ENCODE data around the gene ACAD10. TPM values are rescaled to one million over a fixed set of nuclear protein-coding genes. Genes with fewer than 3 reads are reported as not detected.

ACAD10 gene
- total and polyA plus RNA-seq, 2 of the 13 experiments (the other 11 are each of a cell fraction or from before 2014, with no cell fraction given) = 15.2 to 16.3 TPM

DNA sequence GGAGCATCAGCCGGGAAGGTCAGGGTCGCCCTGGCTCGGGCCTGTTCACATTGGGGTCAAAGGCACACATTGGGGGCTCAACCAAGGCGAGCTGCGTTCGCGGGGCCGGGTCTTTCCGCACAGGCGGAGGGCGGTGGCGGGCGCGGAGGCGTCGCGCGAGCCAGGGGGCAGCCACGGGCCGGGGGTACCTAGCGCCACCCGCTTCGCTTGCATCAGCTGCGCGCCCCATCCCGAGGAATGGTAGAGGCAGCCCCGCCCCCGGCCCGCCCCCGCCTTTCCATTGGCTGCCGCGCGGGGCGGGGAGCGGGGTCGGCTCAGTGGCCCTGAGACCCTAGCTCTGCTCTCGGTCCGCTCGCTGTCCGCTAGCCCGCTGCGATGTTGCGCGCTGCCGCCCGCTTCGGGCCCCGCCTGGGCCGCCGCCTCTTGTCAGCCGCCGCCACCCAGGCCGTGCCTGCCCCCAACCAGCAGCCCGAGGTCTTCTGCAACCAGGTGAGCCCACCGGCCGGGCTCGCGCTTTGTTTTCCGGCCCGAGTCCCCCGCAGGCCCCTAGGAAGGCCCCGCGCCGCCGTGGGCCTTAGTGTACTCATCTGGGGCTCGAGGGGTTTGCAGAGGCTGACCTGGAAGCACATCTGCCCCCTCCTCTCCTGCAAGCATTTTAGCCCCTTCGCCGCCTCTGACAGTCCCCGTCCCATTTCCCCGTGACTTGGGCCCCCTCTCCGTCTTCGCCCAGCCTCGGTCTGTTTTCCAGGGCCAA lies 80.9 kb downstream of the ACAD10 start, which contains the start of gene ALDH2 (continued):
- TF ChIP-seq NR0B2 (CRISPR knock-in tag; IDR thresholded peaks at IDR 0.05) (no peak), DZIP1 (CRISPR knock-in tag; IDR thresholded peaks at IDR 0.05) (no peak), ZNF629 (CRISPR knock-in tag; conservative IDR thresholded peaks at IDR 0.05) (no peak), BRD4 (CRISPR knock-in tag; IDR thresholded peaks at IDR 0.05) (no peak), BCL6 (CRISPR knock-in tag; IDR thresholded peaks at IDR 0.05) (no peak; the same call in 1 of the 2 replicates), ZNF224 (CRISPR knock-in tag; IDR thresholded peaks at IDR 0.05) (no peak; the same call in 1 of the 2 replicates), ZNF530 (CRISPR knock-in tag; IDR thresholded peaks at IDR 0.05; ENCODE audit: low read depth) (no peak), ZNF235 (CRISPR knock-in tag; IDR thresholded peaks at IDR 0.05; ENCODE audit: borderline replicate concordance) (no peak; the same call in 1 of the 2 replicates), ETV6 (CRISPR knock-in tag; conservative IDR thresholded peaks at IDR 0.05) (no peak; the same call in 1 of the 2 replicates)
- TF ChIP-seq, protein P1, sequence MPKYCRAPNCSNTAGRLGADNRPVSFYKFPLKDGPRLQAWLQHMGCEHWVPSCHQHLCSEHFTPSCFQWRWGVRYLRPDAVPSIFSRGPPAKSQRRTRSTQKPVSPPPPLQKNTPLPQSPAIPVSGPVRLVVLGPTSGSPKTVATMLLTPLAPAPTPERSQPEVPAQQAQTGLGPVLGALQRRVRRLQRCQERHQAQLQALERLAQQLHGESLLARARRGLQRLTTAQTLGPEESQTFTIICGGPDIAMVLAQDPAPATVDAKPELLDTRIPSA (CRISPR knock-in tag; IDR thresholded peaks at IDR 0.05; ENCODE audit: borderline replicate concordance) = no peak
- TF ChIP-seq, protein P2, sequence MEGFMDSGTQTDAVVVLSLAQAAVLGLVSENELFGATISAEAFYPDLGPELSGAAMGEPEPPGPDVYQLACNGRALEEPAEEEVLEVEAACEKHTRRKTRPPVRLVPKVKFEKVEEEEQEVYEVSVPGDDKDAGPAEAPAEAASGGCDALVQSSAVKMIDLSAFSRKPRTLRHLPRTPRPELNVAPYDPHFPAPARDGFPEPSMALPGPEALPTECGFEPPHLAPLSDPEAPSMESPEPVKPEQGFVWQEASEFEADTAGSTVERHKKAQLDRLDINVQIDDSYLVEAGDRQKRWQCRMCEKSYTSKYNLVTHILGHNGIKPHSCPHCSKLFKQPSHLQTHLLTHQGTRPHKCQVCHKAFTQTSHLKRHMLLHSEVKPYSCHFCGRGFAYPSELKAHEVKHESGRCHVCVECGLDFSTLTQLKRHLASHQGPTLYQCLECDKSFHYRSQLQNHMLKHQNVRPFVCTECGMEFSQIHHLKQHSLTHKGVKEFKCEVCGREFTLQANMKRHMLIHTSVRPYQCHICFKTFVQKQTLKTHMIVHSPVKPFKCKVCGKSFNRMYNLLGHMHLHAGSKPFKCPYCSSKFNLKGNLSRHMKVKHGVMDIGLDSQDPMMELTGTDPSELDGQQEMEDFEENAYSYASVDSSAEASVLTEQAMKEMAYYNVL (CRISPR knock-in tag; IDR thresholded peaks at IDR 0.05; ENCODE audit: borderline replicate concordance) = peak; percentile 71; the same call in 1 of the 2 replicates
- TF ChIP-seq, protein P3, sequence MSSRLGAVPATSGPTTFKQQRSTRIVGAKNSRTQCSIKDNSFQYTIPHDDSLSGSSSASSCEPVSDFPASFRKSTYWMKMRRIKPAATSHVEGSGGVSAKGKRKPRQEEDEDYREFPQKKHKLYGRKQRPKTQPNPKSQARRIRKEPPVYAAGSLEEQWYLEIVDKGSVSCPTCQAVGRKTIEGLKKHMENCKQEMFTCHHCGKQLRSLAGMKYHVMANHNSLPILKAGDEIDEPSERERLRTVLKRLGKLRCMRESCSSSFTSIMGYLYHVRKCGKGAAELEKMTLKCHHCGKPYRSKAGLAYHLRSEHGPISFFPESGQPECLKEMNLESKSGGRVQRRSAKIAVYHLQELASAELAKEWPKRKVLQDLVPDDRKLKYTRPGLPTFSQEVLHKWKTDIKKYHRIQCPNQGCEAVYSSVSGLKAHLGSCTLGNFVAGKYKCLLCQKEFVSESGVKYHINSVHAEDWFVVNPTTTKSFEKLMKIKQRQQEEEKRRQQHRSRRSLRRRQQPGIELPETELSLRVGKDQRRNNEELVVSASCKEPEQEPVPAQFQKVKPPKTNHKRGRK (CRISPR knock-in tag; IDR thresholded peaks at IDR 0.05) = no peak
- TF ChIP-seq, protein P4, sequence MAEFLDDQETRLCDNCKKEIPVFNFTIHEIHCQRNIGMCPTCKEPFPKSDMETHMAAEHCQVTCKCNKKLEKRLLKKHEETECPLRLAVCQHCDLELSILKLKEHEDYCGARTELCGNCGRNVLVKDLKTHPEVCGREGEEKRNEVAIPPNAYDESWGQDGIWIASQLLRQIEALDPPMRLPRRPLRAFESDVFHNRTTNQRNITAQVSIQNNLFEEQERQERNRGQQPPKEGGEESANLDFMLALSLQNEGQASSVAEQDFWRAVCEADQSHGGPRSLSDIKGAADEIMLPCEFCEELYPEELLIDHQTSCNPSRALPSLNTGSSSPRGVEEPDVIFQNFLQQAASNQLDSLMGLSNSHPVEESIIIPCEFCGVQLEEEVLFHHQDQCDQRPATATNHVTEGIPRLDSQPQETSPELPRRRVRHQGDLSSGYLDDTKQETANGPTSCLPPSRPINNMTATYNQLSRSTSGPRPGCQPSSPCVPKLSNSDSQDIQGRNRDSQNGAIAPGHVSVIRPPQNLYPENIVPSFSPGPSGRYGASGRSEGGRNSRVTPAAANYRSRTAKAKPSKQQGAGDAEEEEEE (CRISPR knock-in tag; IDR thresholded peaks at IDR 0.05; ENCODE audit: borderline replicate concordance) = no peak

Data from HepG2 (cell line).